Measurements from ENCODE around the gene ANGEL2. TPM values are rescaled to one million over a fixed set of nuclear protein-coding genes. Genes with fewer than 3 reads are reported as not detected.

ANGEL2 gene
- total RNA-seq, 4 donors from 2014 or later: 24.4 to 46.1 (median 34.8) TPM

- no peaks in the 10 kb centered on the region for H3K27me3 ChIP-seq
- H3K36me3 ChIP-seq: peaks cover 0 to 9% (median 3%) of the 10 kb centered on the region in 4 donors
- TF ChIP-seq EP300 (IDR thresholded peaks at IDR 0.05) (no peak), CTCF (IDR thresholded peaks at IDR 0.05) (no peak), POLR2A (IDR thresholded peaks at IDR 0.05; ENCODE audit: low read depth) (no peak)
- H3K27ac ChIP-seq (replicated peaks in 1 of 4): no peak overlapping the region
- intact Hi-C loops (cut with DNase I): no loop called here
- no peaks in the 10 kb centered on the region for H3K4me1 ChIP-seq
- no peak overlapping the region for H3K4me3 ChIP-seq
- 90% methylated on average over 18 of the region's 18 CpGs for WGBS
- DNase-seq (ENCODE audit: extremely low spot score): no peak
- no peaks in the 10 kb centered on the region for H3K9me3 ChIP-seq
These were observed 56.1 kb downstream of the ANGEL2 start for GRCh38 chr1:212959266-212960220.

- H3K36me3 ChIP-seq: peaks cover 0 to 9% (median 3%) of the 10 kb centered on the region in 4 donors
- 71% methylated on average over 8 of the region's 10 CpGs for WGBS
- H3K27ac ChIP-seq (replicated peaks in 1 of 4): no peak overlapping the region
- no peaks in the 10 kb centered on the region for H3K9me3 ChIP-seq
- H3K27me3 ChIP-seq: no peaks in the 10 kb centered on the region
- no peak for DNase-seq (ENCODE audit: extremely low spot score)
- H3K4me1 ChIP-seq: no peaks in the 10 kb centered on the region
- TF ChIP-seq POLR2AphosphoS5 (IDR thresholded peaks at IDR 0.05) (no peak), POLR2A (IDR thresholded peaks at IDR 0.05; ENCODE audit: low read depth) (no peak), CTCF (IDR thresholded peaks at IDR 0.05) (no peak), EP300 (IDR thresholded peaks at IDR 0.05) (no peak)
- intact Hi-C loops (cut with DNase I): no loop called here
- no peak overlapping the region for H3K4me3 ChIP-seq
These were observed 57.5 kb downstream of the ANGEL2 start for GRCh38 chr1:212958175-212958574.

GRCh38 chr1:212957546-212957945 is 58.1 kb downstream of the ANGEL2 start:
- Histone ChIP-seq H3K4me1 (peaks cover 0 to 3% (median 2%) of the 10 kb centered on the region in 4 donors), H3K9me3 (no peaks in the 10 kb centered on the region), H3K27me3 (no peaks in the 10 kb centered on the region), H3K4me3 (no peak overlapping the region), H3K36me3 (peaks cover 0 to 8% (median 3%) of the 10 kb centered on the region in 4 donors), H3K27ac (replicated peaks in 1 of 4) (no peak overlapping the region)
- DNase-seq (ENCODE audit: extremely low spot score): no peak
- intact Hi-C loops (cut with DNase I): no loop called here
- no peak for TF ChIP-seq CTCF (IDR thresholded peaks at IDR 0.05)
- TF ChIP-seq POLR2AphosphoS5 (IDR thresholded peaks at IDR 0.05): no peak
- no peak for TF ChIP-seq POLR2A (IDR thresholded peaks at IDR 0.05; ENCODE audit: low read depth)
- TF ChIP-seq EP300 (IDR thresholded peaks at IDR 0.05): no peak
- WGBS: 88% methylated on average over 6 of the region's 6 CpGs

- 78% methylated on average over 8 of the region's 8 CpGs for WGBS
- no peak for DNase-seq (ENCODE audit: extremely low spot score)
- no peak overlapping the region for H3K27ac ChIP-seq (replicated peaks in 1 of 4)
- no peaks in the 10 kb centered on the region for H3K9me3 ChIP-seq
- intact Hi-C loops (cut with DNase I): no loop called here
- no peak for TF ChIP-seq CTCF (IDR thresholded peaks at IDR 0.05)
- no peak for TF ChIP-seq EP300 (IDR thresholded peaks at IDR 0.05)
- TF ChIP-seq POLR2A (IDR thresholded peaks at IDR 0.05; ENCODE audit: low read depth): no peak
- TF ChIP-seq POLR2AphosphoS5 (IDR thresholded peaks at IDR 0.05): no peak
- peaks cover 0 to 7% (median 0%) of the 10 kb centered on the region in 4 donors for H3K27me3 ChIP-seq
- H3K4me1 ChIP-seq: peaks cover 3 to 17% (median 15%) of the 10 kb centered on the region in 4 donors
- H3K4me3 ChIP-seq: no peak overlapping the region
- H3K36me3 ChIP-seq: peaks cover 0 to 5% (median 0%) of the 10 kb centered on the region in 4 donors
These were observed 59.6 kb downstream of the ANGEL2 start for GRCh38 chr1:212955961-212956620.
